COLO668 (cell line): ENCODE data around the gene PARVG.

Experiments
- DNase-seq: peaks from one replicate; lab custom pipeline; 2025; ENCODE audit not compliant: unreplicated experiment; lab: John Stamatoyannopoulos, UW

Gene PARVG

DNA sequence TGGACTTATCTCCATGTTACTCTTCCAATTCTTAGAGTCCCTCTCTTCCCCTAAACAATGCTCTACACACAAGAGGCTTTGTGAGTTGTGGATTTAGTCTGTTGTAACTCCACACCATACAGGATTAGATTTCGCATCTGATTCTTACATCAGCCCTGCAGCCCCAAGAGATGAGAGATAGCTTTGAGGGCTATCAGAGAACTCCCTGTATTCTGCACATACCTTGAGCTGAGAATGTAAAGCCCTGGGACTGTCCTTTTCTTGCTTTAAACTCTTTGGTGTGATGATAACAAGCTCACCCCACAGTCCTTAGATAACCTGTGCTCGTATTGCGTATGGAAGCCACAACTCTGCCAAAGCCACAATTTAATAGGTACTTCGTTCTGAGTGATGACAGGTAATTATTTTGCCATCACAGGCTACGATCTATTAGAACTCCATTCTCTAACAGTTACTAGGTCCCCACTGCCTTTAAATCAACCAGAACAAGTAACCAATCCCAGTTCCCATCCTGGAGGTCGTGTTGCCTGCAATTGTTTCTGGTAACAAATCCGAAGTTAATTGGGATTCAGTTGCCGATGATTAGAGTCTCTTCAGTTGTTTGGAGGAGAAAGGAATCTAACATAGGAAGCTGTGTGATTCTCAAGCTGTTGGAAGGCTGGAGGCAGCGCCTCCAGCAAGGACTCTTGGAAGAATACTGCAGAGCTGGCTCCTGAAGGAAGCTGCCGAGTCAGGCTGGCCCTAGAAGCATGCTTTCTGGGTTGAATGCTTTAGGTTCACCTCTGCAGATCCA lies 1.3 kb upstream of the PARVG start:
- no peak for DNase-seq

DNA sequence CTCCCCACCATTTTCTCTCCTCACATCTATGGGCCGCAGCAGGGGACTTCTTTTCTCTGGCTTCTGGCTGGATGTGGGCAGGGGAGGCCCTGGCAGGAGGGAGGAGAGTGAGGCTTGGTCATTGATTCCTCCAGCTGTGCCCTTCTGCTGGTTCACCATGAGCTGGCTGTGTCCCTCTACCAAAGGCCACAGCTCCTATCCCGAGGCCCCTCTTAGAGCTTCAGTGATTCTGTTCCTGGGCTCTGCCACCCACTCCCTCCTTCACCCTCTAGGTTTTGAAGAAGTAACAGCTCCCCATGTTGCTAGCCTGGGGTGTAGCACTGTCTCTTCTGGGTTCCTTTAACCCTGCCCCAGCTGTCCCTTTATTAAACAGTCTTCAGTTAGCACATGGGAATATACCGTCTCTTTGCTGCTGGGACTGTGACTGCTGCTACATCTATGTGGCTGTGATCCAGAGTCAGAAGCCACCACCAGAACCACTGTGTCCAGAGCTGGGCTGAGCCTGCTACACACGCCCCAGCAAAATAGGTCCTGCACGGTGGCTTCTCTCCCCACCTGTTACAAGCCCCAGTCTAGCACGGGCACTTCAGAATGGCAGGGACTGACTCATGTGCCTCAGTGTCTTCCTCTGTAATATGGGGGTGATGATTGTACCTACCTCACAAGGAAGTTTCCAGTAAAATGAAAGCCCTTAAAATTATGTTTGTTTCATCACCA lies 578 bp upstream of the PARVG start:
- no peak for DNase-seq

DNA sequence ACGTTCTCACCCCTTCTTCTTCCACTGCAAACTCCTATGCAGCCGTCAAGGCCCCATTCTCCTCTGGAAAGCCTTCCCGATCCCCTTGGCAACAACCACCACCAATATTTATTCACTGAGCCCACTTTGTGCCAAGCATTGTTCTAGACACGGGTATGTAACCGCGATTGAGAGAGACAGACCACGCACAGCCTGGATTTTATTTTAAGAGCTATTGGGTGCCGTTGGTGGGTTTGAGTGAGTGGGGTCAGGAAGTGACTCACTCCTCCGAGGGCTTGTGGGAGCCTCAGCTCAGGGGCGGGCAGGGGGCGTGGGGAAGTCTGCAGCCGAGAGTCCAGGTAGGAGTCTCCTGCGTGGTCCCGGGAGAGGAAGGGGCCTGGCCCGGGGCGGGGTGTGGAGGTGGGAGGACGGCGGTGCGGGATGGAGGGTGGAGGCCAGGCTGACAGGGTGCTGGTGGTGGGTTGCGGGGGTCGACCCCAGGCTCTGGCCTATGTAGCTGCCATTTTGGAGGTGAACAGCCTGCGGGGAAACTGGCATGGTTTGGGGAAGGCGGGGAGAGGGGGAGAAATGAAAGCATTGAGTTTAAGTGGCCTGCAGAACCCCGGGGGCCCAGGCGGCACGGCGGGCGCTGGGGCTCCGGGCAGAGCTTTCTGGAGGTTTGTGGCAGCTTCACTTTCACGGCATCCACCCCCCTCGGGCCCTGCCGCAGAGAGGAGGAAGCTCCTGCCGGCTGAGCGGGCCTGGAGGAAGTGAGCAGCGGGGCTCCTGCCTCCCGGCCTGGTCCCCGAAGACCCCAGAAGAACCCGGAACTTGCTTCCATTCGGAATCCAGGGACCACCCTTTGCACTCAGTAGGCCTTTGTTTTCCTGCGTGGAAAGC lies 547 bp downstream of the PARVG start:
- no peak for DNase-seq

DNA sequence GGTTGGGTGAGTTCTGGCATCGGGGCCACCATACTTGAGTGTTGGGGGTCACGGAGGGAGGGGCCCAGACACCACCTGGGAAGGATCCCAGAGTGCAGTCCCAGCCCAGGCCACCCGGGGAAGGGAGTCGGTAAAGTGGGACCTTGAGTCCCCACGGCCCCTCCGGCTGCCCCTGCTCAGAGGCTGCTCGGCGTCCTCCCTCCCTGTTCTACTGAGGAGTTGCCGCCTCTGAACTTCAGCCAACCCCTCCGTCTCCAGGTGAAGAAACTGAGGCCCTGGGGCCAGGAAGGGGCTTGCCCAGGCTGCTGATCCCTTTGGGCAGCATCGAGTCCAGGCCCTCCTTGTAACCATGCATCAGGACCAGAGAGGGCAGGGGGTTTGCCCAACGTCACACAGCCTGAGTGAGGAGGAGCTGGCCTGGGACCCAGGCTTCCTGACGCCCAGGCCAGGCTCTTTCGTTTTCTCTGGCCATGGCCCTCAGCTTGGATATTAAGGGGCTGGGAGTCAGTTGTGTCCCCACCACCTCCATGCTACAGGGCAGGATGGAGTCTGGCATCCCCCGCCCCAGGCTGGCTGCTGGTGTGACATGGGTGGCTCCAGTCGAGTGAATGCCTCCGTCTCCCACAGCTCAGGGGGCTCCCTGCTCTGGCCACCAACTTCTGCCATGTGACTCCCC lies 1.3 kb downstream of the PARVG start:
- no peak for DNase-seq

DNA sequence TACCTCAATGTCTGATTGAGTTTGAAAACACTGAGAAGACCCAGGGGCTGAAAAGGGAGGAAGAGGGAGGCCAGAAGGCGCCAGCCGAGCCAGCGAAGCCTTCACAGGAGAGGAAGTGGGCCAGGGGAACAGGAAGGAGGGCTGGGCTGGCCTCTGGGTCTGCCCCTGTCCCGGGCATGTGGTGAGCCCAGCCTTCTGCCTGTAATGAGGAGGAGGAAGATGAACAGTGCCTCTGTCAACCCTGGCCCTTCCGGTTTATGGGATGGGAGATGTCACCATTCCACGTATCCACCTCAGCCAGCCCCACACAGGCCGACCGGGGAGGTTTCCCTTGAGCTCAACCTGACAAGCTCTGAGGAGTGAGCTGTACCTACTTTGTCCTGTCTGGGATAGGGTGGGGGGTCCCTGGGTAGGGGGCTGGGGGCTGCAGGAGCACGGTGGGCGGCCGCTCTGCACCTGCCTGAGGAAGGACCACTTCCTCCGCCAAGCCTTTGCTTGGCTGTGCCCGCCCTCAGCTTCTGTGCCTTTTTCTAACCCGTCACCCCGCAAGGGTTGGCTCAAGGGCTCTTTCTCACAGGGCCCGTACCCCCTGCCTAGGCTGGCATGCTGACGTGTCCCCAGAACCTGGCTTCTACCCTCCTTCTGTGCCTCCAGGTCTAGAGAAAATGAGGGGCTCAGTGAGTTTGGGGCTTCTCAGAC lies 2.0 kb downstream of the PARVG start:
- no peak for DNase-seq

DNA sequence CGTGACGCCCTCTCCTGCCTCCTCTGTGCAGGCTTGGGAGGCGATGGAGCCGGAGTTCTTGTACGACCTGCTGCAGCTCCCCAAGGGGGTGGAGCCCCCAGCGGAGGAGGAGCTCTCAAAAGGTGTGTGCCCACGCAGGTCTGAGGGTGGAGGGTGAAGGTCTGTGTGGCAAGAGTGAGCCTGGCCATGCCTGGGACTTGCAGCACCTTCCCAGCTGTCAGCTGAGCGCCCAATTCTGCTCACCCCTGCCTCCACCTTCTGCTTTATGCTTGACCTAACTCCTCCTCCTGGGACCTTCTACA lies 2.5 kb downstream of the PARVG start:
- no peak for DNase-seq

DNA sequence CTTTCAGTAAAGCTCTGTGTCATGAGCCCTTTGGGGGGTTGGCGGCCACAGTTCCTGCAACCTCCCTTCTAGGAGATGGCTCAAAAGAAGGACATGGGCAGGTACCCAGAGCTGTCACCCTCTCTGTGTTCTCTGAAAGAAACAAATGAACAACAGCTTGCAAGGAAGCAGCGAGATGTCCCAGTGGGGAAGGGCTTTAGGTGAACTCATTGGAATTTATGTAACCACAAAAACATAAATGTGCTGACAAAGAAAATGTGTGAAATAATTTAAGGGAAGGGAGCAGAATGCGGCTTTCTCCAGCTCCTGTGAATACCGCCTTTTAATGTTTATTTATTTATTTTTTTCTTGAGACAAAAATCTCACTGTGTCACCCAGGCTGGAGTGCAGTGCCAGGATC lies 3.3 kb downstream of the PARVG start:
- DNase-seq = no peak

DNA sequence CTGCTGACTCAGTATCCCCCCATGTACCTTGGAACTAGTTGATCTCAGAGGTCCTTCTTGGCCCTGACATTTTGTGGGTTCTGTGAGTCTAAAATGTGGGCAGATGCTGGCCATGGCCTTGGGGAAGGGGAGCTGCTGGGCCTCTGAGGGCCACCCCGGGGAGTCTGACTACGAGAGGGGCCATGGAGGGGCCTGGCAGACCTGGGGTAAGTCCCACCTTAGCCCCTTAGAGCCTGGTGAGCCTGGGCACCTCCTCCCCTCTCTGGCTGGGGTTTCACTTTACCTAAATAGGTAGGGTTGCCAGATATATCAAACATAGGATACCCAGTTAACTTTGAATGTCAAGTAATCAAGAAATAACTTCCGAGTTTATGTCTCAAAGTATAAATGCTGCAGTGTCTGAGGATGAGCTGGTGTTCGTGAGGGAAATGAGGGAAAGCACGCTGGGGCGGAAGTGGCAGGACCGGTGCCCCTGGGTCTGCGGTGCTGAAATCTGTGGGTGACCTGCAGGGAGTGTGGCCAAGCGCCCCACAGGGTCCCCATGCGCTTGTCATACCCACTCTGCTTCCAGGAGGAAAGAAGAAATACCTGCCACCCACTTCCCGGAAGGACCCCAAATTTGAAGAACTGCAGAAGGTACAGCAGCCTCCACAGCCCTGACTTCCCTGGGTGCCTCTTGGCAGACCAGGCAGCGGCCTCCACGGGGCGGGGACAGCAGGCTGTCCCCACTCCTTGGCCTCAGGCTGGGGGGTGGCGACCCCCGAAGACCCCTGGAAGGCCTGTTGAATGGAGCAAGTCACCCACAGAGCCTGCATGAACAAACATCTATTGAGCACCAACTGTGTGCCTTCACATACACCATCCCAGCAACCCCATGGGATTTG lies 4.8 kb downstream of the PARVG start:
- DNase-seq = no peak

DNA sequence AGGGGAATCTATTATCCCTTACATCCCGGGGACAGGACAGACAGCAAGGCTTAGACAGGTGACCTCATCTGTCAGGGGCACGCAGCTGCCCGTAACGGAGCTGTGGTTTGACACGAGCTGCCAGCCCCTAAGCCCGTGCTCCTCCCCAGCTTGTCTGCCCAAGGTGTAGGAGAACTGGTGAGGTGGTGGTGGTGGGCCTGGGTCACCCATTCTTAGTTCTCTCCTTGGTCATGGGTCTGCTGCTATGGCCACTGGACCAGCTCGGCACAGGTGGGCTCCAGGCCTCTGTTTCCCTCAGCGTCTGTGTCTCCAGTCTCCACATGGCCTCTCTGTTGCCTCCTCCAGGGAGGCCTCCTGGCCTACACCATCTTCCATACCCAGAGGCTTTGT lies 5.4 kb downstream of the PARVG start:
- no peak for DNase-seq

DNA sequence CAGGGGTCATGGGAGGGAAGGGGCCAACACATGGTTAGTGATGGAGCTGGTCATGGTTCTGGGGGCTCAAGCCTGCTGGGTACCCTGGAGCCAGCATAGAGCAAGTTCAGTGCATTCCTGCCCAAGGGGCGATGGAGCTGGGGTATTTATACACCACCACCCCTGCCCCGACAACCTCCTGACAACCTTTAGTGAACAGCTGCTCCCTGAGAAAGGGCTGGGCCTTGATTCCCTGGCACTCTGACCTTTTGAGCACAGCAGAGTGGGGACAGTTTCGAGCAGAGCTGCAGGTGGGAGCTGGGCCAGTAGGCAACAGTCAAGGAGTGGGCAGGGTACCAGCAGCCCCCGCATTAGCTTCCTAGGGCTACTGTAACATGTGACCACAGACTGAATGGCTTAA lies 6.0 kb downstream of the PARVG start:
- DNase-seq = no peak

DNA sequence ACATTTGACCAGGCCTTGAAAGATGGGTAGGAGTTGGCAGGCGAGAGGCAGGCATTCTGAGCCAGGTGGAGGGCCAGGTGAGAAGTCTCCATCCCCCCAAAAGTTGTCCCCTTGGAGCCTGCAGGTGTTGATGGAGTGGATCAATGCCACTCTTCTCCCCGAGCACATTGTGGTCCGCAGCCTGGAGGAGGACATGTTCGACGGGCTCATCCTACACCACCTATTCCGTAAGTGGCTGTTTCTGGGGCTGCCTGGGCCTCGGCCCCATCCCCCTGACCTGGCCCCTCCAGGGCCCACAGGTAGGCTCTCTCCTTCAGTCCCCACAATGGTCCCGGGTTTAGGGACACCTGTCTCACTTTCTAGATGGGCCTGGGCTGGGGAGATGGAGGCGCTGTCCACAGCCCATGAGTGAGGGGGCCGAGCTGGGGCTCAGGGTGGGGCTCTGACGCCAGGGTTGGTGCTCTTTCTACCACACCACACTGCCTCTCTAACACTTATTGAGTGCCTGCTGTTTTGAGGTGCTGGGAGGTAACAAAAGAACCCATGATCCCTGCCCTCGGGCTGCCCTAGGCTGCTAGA lies 7.0 kb downstream of the PARVG start:
- no peak for DNase-seq

DNA sequence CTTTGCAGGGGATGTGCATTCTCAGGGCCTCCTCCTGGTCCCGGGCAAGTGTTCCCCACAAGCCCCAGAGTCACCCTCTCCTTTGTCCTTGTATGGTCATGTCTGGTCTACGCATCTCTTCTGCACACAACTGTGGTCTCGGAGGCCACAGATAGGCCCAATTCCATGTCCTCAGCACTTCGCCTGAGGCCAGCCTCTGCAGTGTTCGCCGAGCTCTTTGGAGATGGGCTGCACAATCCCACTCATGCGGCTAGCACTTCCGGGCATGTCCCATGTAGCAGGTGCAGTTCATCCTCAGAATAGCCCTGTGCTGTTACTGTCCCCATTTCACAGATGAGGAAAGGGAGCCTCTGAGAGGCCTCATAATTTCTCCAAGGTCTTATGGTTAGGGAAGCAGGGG lies 7.6 kb downstream of the PARVG start:
- DNase-seq = no peak

DNA sequence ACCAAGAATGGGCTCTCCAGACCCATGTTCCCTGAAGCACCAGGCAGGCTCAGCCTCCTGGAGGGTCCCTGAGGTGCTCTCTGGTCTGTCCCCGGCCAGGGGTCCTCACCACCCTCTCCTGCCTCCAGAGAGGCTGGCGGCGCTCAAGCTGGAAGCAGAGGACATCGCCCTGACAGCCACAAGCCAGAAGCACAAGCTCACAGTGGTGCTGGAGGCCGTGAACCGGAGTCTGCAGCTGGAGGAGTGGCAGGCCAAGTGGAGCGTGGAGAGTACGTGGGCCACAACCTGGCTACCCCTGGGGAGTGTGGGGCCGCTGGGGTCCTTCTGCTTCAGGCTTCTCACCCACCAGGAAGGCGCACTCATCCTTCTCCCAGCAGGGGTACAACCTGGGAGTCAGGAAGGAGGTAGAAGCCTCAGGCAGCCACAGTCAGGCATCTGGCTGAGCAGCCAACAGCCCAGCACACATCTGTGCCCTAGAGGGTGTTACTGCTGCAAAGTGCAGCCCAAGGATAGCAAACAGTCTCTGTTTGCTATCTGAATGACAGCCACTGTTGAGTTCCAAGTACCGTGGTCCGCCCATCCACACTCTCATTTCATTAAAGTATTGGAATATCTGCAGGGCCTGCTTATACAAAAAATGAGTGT lies 8.4 kb downstream of the PARVG start:
- no peak for DNase-seq

DNA sequence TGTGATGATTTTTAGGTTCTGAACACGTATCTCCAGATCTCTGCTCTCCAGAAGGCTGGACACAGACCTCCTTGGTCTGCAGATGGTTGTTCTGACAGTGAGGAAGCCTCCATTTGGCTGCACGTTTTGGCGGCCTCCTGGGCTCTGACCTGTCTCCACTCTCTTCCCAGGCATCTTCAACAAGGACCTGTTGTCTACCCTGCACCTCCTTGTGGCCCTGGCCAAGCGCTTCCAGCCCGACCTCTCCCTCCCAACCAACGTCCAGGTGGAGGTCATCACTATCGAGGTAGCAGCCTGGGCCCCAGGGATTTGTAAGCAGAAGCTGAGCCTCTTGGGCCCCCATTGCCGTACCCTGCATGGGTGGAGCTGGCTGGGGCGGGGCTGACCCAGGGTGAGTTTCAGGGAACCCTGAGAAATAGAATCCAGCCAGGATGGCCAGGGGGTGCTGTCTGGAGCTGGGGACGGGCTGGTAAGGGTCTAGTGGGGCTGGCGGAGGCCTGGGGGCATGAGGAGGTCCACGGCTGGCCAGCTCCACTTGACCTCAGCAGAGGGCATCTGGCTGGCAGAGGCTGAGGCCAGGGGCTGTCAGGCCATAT lies 9.8 kb downstream of the PARVG start:
- DNase-seq = no peak

DNA sequence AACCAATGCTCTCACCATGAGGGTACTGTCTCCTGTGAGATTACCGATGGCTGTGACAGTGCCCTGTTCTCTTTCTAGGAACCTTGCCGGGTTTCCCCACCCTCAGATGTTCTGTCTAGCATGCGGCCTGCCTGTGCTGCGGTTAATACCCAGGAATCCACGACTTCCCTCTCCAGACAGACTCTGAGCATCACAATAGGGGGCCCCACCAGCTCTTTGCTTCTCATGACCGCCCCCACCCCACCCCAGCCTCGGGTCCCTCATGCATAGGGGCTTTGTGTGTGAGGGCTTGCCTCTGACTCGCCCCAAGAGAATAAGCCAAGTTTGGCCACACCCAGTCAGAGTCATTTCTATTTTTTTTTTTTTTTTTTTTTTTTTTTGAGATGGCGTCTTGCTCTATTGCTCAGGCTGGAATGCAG lies 10.3 kb downstream of the PARVG start:
- DNase-seq = no peak

DNA sequence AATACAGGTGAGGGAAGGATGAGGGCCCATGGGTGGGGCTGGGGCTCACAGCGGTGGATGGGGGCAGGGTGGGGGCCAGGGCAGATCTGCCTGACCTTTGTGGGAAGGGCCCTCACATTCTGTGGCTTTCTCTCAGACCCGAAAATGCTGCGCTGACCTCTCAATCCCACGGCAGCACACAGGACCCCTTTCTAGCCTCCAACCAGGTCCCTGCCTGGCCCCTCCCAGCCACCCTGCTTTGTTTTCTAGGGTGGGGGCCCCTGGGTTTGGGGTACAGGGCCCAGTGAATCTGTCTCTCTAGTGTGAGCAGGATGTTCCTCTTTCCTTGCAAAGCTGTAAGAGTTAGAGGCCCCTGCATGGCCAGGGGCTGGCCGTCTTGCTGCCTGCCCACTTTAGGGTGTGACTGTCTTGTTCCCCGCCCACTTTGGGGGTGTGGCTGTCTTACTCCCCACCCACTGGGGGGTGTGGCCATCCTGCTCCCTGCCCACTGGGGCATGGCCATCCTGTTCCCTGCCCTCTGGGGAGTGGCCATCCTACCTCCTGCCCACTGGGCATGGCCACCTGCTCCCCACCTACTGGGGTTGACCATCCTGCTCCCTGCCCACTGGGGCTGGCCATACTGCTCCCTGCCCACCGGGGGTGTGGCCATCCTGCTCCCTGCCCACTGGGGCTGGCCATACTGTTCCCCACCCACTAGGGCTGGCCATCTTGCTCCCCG lies 11.5 kb downstream of the PARVG start:
- DNase-seq = peak; percentile 19

DNA sequence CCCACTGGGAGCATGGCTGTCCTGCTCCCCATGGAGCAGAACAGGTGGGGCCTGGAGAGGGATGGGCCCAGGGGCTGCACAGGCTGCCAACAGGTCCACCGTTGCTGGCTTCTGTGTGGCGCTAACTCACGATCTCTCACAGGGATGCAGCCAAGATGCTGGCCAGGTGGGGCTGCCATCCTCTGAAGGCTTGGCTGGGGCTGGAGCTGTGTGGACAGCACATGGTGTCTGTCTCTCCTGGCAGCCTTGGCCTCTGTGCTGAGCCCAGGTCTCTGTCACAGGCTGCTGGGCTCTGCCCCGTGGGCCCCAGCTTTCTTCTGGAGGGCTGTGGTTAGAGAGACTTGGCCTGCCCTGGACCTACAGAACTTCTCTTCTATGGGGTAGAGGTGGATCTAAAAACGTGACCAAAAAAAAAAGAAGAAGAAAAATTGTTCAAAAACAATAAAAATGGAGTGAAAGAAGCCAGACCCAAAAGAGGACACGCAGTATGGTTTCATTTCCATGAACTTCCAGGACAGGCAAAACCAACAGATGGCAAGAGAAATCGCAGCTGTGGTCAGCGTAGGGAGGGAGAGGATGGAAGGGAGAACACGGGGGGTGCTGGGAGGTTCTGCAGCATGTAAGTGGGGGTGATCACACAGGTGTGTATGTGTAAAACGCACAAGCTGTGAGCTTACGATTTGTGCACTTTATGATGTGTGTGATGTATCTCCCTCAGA lies 12.2 kb downstream of the PARVG start:
- no peak for DNase-seq
